DND-41 (cell line): ENCODE measurements around the gene PDLIM5.
"Not testable (repeated sequence)": the region's sequence is repeated elsewhere in the genome, so short reads cannot be mapped to it uniquely, and the experiment has no call there.

ENCODE experiments used
- ATAC-seq: fragments of 200-7000 bp; cut with Tn5 transposase; 3 replicates; pipeline ENCODE4 v1.9.1; 2021; ENCODE audit warnings: low read depth; ENCODE audit not compliant: insufficient read depth
- DNase-seq: peaks from one replicate; pipeline ENCODE4 v3.0.0-alpha.2; 2020
- H2AFZ ChIP-seq: 2 replicates; pipeline ENCODE4 v1.6.0; 2012; ENCODE audit warnings: low read depth, low read length
- H3K27ac ChIP-seq: 2 replicates; pipeline ENCODE4 v1.5.1; 2012; ENCODE audit warnings: low read length, inconsistent platforms
- H3K27me3 ChIP-seq: fragments of 200-600 bp; sonication (generic); 2 replicates; pipeline ENCODE4 v1.6.0; 2012; ENCODE audit warnings: low read length, mild to moderate bottlenecking, inconsistent platforms; ENCODE audit not compliant: insufficient read depth, poor library complexity
- H3K36me3 ChIP-seq: 2 replicates; pipeline ENCODE4 v1.5.1; 2012; ENCODE audit warnings: low read length, inconsistent platforms; ENCODE audit not compliant: insufficient read depth
- H3K4me1 ChIP-seq: 2 replicates; pipeline ENCODE4 v1.5.1; 2012; ENCODE audit warnings: mild to moderate bottlenecking, low read length; ENCODE audit not compliant: insufficient read depth
- H3K4me2 ChIP-seq: 2 replicates; pipeline ENCODE4 v1.6.0; 2012; ENCODE audit warnings: mild to moderate bottlenecking, moderate library complexity, low read length, inconsistent platforms; ENCODE audit not compliant: insufficient read depth
- H3K4me3 ChIP-seq, 2 experiments: fragments of 200-600 bp in 1 of 2; shearing (Covaris generic) in 1 of 2; 2 replicates each; pipeline ENCODE4 v1.5.1; 2012 to 2016; ENCODE audit warnings: inconsistent platforms in 2 of 2, low read length in 2 of 2, mild to moderate bottlenecking in 2 of 2, low read depth in 1 of 2, moderate library complexity in 1 of 2
- H3K79me2 ChIP-seq: 2 replicates; pipeline ENCODE4 v1.6.0; 2012; ENCODE audit warnings: low read length, inconsistent platforms; ENCODE audit not compliant: insufficient read depth
- H3K9ac ChIP-seq: 2 replicates; pipeline ENCODE4 v1.6.0; 2012; ENCODE audit warnings: low read depth, mild to moderate bottlenecking, inconsistent platforms, low read length, moderate library complexity
- H3K9me3 ChIP-seq: 2 replicates; pipeline ENCODE4 v1.5.1; 2012; ENCODE audit warnings: low read length, moderate library complexity, mild to moderate bottlenecking, inconsistent platforms; ENCODE audit not compliant: insufficient read depth, severe bottlenecking
- H4K20me1 ChIP-seq: 2 replicates; pipeline ENCODE4 v1.6.0; 2012; ENCODE audit warnings: low read length; ENCODE audit not compliant: insufficient read depth
- EZH2 ChIP-seq: IDR thresholded peaks from 3 replicates; pipeline ENCODE4 v1.6.1; 2012; ENCODE audit warnings: borderline replicate concordance, low read depth, mild to moderate bottlenecking, moderate library complexity, low read length, inconsistent platforms; ENCODE audit not compliant: severe bottlenecking
- TF ChIP-seq, protein P1 (sequence below): IDR thresholded peaks from 2 replicates; pipeline ENCODE4 v1.5.1; 2012; ENCODE audit warnings: borderline replicate concordance, low read length, moderate library complexity, mild to moderate bottlenecking; ENCODE audit not compliant: poor library complexity, severe bottlenecking; ENCODE audit errors: extremely low read depth

PDLIM5 gene

DNA sequence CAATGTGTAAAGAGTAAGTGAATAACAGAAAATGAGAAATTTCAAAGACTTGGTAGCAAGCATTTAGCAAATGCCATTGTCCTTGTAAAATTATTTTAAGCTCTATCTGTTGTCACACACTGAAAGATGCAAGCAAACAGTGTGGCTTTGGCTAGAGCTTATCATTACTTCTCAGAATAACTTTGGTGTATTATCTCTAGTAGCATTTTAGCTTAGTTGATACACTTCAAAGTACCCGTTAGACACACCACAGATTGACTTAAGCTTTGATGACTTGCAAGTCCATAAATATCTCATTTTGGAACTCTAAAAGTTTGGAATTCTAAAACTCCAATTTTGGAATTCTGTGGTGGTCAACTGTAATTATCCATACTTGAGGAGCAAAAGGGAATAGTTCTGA is 98.6 kb downstream of the PDLIM5 start:
- no peaks in the 10 kb centered on the region for H3K9me3 ChIP-seq
- H3K27ac ChIP-seq: no peak overlapping the region
- no peak overlapping the region for H3K9ac ChIP-seq
- no peaks in the 10 kb centered on the region for H3K4me1 ChIP-seq
- H3K79me2 ChIP-seq: no peaks in the 10 kb centered on the region
- no peak overlapping the region for H2AFZ ChIP-seq
- no peaks in the 10 kb centered on the region for H3K36me3 ChIP-seq
- no peak overlapping the region for H3K4me2 ChIP-seq
- H4K20me1 ChIP-seq: no peaks in the 10 kb centered on the region
- ATAC-seq (no peak), DNase-seq (no peak)
- H3K4me3 ChIP-seq: no peak overlapping the region
- no peaks in the 10 kb centered on the region for H3K27me3 ChIP-seq
- TF ChIP-seq, protein P1, sequence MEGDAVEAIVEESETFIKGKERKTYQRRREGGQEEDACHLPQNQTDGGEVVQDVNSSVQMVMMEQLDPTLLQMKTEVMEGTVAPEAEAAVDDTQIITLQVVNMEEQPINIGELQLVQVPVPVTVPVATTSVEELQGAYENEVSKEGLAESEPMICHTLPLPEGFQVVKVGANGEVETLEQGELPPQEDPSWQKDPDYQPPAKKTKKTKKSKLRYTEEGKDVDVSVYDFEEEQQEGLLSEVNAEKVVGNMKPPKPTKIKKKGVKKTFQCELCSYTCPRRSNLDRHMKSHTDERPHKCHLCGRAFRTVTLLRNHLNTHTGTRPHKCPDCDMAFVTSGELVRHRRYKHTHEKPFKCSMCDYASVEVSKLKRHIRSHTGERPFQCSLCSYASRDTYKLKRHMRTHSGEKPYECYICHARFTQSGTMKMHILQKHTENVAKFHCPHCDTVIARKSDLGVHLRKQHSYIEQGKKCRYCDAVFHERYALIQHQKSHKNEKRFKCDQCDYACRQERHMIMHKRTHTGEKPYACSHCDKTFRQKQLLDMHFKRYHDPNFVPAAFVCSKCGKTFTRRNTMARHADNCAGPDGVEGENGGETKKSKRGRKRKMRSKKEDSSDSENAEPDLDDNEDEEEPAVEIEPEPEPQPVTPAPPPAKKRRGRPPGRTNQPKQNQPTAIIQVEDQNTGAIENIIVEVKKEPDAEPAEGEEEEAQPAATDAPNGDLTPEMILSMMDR: no peak
- TF ChIP-seq EZH2: no peak

DNA sequence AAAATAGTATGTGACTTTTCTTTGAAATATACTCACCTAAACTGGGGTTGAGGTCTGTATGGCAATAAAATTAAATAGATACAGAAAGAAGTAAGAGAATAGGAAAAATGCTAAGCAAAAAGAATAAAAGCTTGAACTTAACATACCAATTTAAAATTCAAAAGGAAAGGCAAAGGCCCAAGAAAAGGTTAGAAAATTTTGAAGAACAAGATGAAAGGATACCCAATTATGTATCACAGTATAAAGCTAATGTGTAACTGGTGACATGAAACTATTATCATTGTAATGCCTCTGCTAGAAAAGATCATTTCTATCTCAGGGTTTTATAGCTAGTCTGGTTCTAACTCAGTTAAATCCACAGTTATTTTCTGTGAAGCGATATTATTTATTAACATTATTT is 99.1 kb downstream of the PDLIM5 start:
- no peaks in the 10 kb centered on the region for H3K4me1 ChIP-seq
- no peak for TF ChIP-seq EZH2
- TF ChIP-seq, protein P1: no peak
- H3K9ac ChIP-seq: no peak overlapping the region
- no peak overlapping the region for H3K4me3 ChIP-seq
- no peaks in the 10 kb centered on the region for H3K36me3 ChIP-seq
- no peaks in the 10 kb centered on the region for H3K27me3 ChIP-seq
- no peak overlapping the region for H3K27ac ChIP-seq
- no peak overlapping the region for H3K4me2 ChIP-seq
- ATAC-seq (no peak), DNase-seq (no peak)
- H3K9me3 ChIP-seq: no peaks in the 10 kb centered on the region
- no peaks in the 10 kb centered on the region for H4K20me1 ChIP-seq
- no peaks in the 10 kb centered on the region for H3K79me2 ChIP-seq
- H2AFZ ChIP-seq: no peak overlapping the region

DNA sequence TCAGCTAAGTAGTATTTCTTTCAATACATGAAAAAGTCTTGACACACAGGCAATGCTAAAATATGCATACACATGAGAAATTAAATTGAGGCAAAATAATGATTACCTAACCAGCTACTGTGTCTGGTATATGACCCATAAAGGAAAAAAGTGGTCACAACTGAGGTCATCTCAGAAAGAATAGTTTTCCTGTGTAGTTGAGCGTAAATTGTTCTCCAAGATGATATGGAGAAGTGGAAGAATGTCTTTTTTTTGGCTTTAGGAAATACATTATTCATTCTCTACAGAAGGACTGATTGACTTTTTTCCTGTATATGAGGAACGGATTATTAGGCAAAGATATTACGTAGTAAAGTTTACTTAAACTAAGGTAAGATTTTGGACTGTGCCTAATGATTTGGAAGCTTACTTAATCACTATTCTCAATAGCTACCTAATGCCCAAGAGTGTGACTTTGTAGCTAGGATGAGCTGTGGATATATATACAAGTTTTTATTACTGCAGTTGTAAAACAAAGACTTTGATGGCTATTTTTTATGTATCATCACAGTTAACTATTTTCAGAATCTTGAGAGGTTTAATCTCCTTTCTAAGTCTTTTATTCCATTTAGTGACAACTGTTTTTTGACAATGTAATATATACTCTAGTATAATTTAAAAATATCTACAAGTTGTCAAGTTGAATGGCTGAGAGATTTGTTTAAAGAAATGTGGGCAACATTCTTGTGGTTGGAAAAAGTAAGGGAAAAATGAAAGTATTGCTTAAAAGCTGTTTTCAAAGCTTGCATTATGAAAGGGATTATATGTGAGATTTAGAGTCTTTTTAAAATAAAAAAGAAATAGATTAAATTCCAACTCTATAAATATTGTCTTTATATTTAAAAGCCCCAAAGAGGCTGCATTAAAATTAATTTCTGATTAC is 100.2 kb downstream of the PDLIM5 start:
- no peaks in the 10 kb centered on the region for H4K20me1 ChIP-seq
- no peaks in the 10 kb centered on the region for H3K27me3 ChIP-seq
- H3K4me3 ChIP-seq: no peak overlapping the region
- no peaks in the 10 kb centered on the region for H3K79me2 ChIP-seq
- no peak overlapping the region for H3K4me2 ChIP-seq
- H3K27ac ChIP-seq: no peak overlapping the region
- no peak for TF ChIP-seq EZH2
- TF ChIP-seq, protein P1: no peak
- no peak for DNase-seq
- H3K9ac ChIP-seq: no peak overlapping the region
- H2AFZ ChIP-seq: no peak overlapping the region
- ATAC-seq: no peak
- H3K9me3 ChIP-seq: no peaks in the 10 kb centered on the region
- H3K36me3 ChIP-seq: no peaks in the 10 kb centered on the region
- H3K4me1 ChIP-seq: no peaks in the 10 kb centered on the region

DNA sequence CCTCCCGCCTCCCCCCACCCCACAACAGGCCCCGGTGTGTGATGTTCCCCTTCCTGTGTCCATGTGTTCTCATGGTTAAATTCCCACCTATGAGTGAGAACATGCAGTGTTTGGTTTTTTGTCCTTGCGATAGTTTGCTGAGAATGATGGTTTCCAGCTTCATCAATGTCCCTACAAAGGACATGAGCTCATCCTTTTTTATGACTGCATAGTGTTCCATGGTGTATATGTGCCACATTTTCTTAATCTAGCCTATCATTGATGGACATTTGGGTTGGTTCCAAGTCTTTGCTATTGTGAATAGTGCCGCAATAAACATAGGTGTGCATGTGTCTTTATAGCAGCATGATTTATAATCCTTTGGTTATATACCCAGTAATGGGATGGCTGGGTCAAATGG is 104.3 kb downstream of the PDLIM5 start:
- H4K20me1 ChIP-seq, H3K4me1 ChIP-seq, ATAC-seq, H3K79me2 ChIP-seq, H3K4me2 ChIP-seq, H3K36me3 ChIP-seq, DNase-seq, H3K9ac ChIP-seq, H3K9me3 ChIP-seq, H3K4me3 ChIP-seq, H2AFZ ChIP-seq, H3K27me3 ChIP-seq, H3K27ac ChIP-seq: not testable (repeated sequence)

DNA sequence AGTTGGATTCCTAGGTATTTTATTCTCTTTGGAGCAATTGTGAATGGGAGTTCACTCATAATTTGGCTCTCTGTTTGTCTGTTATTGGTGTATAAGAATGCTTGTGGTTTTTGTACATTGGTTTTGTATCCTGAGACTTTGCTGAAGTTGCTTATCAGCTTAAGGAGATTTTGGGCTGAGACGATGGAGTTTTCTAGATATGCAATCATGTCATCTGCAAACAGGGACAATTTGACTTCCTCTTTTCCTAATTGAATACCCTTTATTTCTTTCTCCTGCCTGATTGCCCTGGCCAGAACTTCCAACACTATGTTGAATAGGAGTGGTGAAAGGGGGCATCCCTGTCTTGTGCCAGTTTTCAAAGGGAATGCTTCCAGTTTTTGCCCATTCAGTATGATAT is 105.9 kb downstream of the PDLIM5 start:
- H3K9ac ChIP-seq, ATAC-seq, H3K27me3 ChIP-seq, H3K79me2 ChIP-seq, H3K4me3 ChIP-seq, H2AFZ ChIP-seq, H4K20me1 ChIP-seq, H3K4me1 ChIP-seq, H3K9me3 ChIP-seq, H3K36me3 ChIP-seq, DNase-seq, H3K27ac ChIP-seq, H3K4me2 ChIP-seq: not testable (repeated sequence)
